Neural progenitor cell (in vitro differentiated cells): ENCODE measurements around the gene TLCD5.

Experiments
- EZH2 ChIP-seq: fragments of 200-600 bp; sonication (generic); IDR thresholded peaks from 2 replicates; pipeline ENCODE4 v1.6.1; 2017; ENCODE audit warnings: antibody characterized with exemption, mild to moderate bottlenecking, moderate library complexity
- EZH2phosphoT487 ChIP-seq: fragments of 200-600 bp; sonication (generic); IDR thresholded peaks from 2 replicates; pipeline ENCODE4 v1.6.1; 2017; ENCODE audit warnings: antibody characterized with exemption
- TF ChIP-seq, protein P1 (sequence below): fragments of 200-600 bp; sonication (generic); IDR thresholded peaks from 2 replicates; pipeline ENCODE4 v1.5.1; 2017; ENCODE audit warnings: antibody characterized with exemption, mild to moderate bottlenecking

DNA sequence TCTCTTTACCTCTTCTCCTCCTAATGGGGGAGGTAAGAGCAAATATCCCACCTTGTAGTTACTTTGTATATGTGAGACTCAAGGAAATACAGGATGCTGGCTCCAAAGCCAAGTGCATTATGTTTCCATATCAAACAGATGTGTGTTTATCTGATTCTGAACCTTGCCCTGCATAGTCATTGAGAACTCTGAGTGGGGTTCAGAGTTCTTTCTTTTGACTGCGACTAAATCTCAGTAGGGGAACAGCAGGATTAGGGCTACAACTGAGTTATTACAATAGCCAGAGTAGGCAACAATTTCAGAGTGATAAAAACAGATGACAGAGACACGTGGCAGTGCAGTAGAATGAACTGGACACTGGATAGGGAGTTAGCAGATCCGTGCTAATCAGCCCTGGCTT is 34.1 kb upstream of the TLCD5 start:
- TF ChIP-seq, protein P1, sequence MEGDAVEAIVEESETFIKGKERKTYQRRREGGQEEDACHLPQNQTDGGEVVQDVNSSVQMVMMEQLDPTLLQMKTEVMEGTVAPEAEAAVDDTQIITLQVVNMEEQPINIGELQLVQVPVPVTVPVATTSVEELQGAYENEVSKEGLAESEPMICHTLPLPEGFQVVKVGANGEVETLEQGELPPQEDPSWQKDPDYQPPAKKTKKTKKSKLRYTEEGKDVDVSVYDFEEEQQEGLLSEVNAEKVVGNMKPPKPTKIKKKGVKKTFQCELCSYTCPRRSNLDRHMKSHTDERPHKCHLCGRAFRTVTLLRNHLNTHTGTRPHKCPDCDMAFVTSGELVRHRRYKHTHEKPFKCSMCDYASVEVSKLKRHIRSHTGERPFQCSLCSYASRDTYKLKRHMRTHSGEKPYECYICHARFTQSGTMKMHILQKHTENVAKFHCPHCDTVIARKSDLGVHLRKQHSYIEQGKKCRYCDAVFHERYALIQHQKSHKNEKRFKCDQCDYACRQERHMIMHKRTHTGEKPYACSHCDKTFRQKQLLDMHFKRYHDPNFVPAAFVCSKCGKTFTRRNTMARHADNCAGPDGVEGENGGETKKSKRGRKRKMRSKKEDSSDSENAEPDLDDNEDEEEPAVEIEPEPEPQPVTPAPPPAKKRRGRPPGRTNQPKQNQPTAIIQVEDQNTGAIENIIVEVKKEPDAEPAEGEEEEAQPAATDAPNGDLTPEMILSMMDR, result no peak
- TF ChIP-seq EZH2, result no peak
- TF ChIP-seq EZH2phosphoT487, result no peak
